ENCODE data around the gene JMJD1C. TPM values are rescaled to one million over a fixed set of nuclear protein-coding genes. Genes with fewer than 3 reads are reported as not detected.

The JMJD1C gene
- total and polyA plus RNA-seq, 10 of the 15 experiments (the other 5 are each of a cell fraction or from before 2014, with no cell fraction given): 31.2 to 83.3 (median 49.5) TPM

DNA sequence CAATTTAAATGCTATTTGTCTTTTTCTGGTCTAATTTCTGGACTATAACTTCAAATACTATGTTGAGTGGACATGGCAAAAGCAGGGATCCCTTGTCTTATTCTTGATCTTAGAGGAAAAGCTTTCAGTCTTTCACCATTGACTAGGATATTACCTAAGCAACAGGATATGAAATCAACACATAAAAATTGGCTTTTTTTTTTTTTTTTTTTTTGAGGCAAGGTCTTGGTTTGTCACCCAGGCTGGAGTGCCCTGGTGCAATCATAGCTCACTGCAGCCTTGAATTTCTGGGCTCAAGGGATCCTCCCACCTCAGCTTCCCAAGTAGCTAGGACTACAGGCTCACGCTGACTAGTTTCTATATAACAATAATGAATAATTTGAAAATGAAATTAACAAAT, 90.8 kb downstream of the JMJD1C start (continued):
- no peak for TF ChIP-seq BCL3 (IDR thresholded peaks at IDR 0.05; ENCODE audit: borderline replicate concordance, insufficient read depth, low read depth, low read length, poor library complexity, severe bottlenecking)

DNA sequence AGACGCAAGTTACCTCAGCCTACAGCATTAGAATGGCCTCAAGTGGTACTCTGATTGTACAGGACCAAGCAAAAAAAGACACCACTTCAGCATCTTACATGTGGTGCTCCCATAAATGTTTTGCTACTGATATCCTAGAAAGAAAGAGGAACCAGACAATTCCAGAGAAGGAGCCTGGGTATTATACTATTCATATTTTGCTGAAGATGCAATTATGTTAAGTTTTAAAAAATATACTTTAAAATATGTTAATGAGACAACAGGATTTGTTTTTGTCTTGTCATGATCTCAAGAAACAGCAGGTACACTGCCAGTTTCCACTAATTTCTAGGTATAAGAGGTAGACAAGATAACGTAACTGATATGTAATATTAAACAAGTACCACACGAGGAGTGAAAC, 92.6 kb downstream of the JMJD1C start:
- intact Hi-C loops (cut with micrococcal nuclease; ENCODE audit: unreplicated experiment): no loop called here
- TF ChIP-seq NR2C1 (IDR thresholded peaks at IDR 0.05) (no peak), CTCF (IDR thresholded peaks at IDR 0.05 in 2 of 3, conservative IDR thresholded peaks at IDR 0.05 in 1 of 3; ENCODE audit: control insufficient read depth in 2 of 3, extremely low read depth in 1 of 3, insufficient read depth in 1 of 3, low read depth in 3 of 3, low read length in 3 of 3) (no peak), RAD21 (IDR thresholded peaks at IDR 0.05; ENCODE audit: insufficient read depth, low read depth, low read length) (no peak), MYC (IDR thresholded peaks at IDR 0.05; ENCODE audit: insufficient read depth, insufficient read length, insufficient replicate concordance, low read length, severe bottlenecking) (no peak), HCFC1 (IDR thresholded peaks at IDR 0.05; ENCODE audit: low read length) (no peak), BCL3 (IDR thresholded peaks at IDR 0.05; ENCODE audit: borderline replicate concordance, insufficient read depth, low read depth, low read length, poor library complexity, severe bottlenecking) (no peak), CEBPB (IDR thresholded peaks at IDR 0.05; ENCODE audit: borderline replicate concordance in 1 of 2, low read depth in 2 of 2, low read length in 2 of 2) (no peak), ZNF274 (IDR thresholded peaks at IDR 0.05; ENCODE audit: insufficient read depth, insufficient read length) (no peak), PRDM15 (CRISPR knock-in tag; IDR thresholded peaks at IDR 0.05) (no peak), TCF7 (IDR thresholded peaks at IDR 0.05; ENCODE audit: borderline replicate concordance) (no peak), RUNX3 (IDR thresholded peaks at IDR 0.05; ENCODE audit: low read length) (no peak)
- TF ChIP-seq, protein P1, sequence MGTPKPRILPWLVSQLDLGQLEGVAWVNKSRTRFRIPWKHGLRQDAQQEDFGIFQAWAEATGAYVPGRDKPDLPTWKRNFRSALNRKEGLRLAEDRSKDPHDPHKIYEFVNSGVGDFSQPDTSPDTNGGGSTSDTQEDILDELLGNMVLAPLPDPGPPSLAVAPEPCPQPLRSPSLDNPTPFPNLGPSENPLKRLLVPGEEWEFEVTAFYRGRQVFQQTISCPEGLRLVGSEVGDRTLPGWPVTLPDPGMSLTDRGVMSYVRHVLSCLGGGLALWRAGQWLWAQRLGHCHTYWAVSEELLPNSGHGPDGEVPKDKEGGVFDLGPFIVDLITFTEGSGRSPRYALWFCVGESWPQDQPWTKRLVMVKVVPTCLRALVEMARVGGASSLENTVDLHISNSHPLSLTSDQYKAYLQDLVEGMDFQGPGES (IDR thresholded peaks at IDR 0.05): no peak

More for the DNA sequence above, 92.6 kb downstream of the JMJD1C start:
- no peak overlapping the region for H3K27ac ChIP-seq (ENCODE audit: control insufficient read depth, insufficient read depth)
- no peaks in the 10 kb centered on the region for H3K27me3 ChIP-seq (replicated peaks in 1 of 2; ENCODE audit: control insufficient read depth in 2 of 2, insufficient read depth in 2 of 2, low read length in 1 of 2)
- H2AFZ ChIP-seq (ENCODE audit: control insufficient read depth, low read depth, low read length): no peak overlapping the region
- H3K9ac ChIP-seq (ENCODE audit: control insufficient read depth, insufficient read depth, low read length): no peak overlapping the region
- ChIA-PET CTCF (no interaction called here), RAD21 (ENCODE audit: unreplicated experiment) (no interaction called here), POLR2A (no interaction called here), SMC1A (ENCODE audit: uncharacterized antibody, unreplicated experiment) (no interaction called here)
- H3K9me3 ChIP-seq (replicated peaks; ENCODE audit: control insufficient read depth, insufficient read depth, low read length): no peaks in the 10 kb centered on the region; the same call in 2 of the 3 replicates
- no peaks in the 10 kb centered on the region; a peak in 1 of 4 replicates for H3K36me3 ChIP-seq (ENCODE audit: control insufficient read depth in 2 of 2, insufficient read depth in 2 of 2, low read length in 1 of 2)
- in situ Hi-C loops (cut with MboI): no loop called here
- ATAC-seq (no peak), DNase-seq (ENCODE audit: low read depth, low spot score) (no peak), FAIRE-seq (no peak)
- no peak overlapping the region for H3K4me2 ChIP-seq (ENCODE audit: control insufficient read depth, insufficient read depth)
- WGBS (ENCODE audit: insufficient coverage, insufficient replicate concordance, low lambda C conversion rate, missing lambda C conversion rate): 94% methylated on average over 3 of the region's 3 CpGs
- no TSS peak for BruUV-seq (replicated peaks)
- H3K79me2 ChIP-seq (ENCODE audit: control insufficient read depth, insufficient read depth, low read length): peaks cover 7% of the 10 kb centered on the region
- H4K20me1 ChIP-seq (ENCODE audit: control insufficient read depth, insufficient read depth): no peaks in the 10 kb centered on the region
- H3K4me3 ChIP-seq: no peak overlapping the region
- H3K4me1 ChIP-seq (ENCODE audit: control insufficient read depth, insufficient read depth, low read length): peaks cover 7% of the 10 kb centered on the region

Measured in GM12878 (cell line).